HEK293 (cell line): ENCODE measurements around the gene SHLD2.

ENCODE experiments used
- AEBP2 ChIP-seq: fragments of 450-650 bp; formaldehyde crosslinking; IDR thresholded peaks from 2 replicates; pipeline ENCODE4 v1.5.1; 2016; ENCODE audit warnings: missing biosample characterization, missing genetic modification characterization, borderline replicate concordance
- BCL11B ChIP-seq: fragments of 450-650 bp; formaldehyde crosslinking; IDR thresholded peaks from 2 replicates; pipeline ENCODE4 v1.5.1; 2016; ENCODE audit warnings: low read depth, missing biosample characterization, missing genetic modification characterization
- ELK4 ChIP-seq: IDR thresholded peaks from 2 replicates; pipeline ENCODE4 v1.6.1; 2011; ENCODE audit warnings: mild to moderate bottlenecking, low read depth, low read length, borderline replicate concordance
- KLF17 ChIP-seq: fragments of 450-650 bp; formaldehyde crosslinking; IDR thresholded peaks from 2 replicates; pipeline ENCODE4 v1.5.1; 2016; ENCODE audit warnings: missing biosample characterization, missing genetic modification characterization
- KLF8 ChIP-seq: fragments of 450-650 bp; formaldehyde crosslinking; IDR thresholded peaks from 2 replicates; pipeline ENCODE4 v1.5.1; 2016; ENCODE audit warnings: missing biosample characterization, missing genetic modification characterization
- PRDM4 ChIP-seq: fragments of 450-650 bp; formaldehyde crosslinking; IDR thresholded peaks from 2 replicates; pipeline ENCODE4 v1.5.1; 2017; ENCODE audit warnings: missing biosample characterization, missing genetic modification characterization
- TRIM28 ChIP-seq: IDR thresholded peaks from 2 replicates; pipeline ENCODE4 v1.6.1; 2011; ENCODE audit warnings: low read length, control low read depth, borderline replicate concordance
- YY1 ChIP-seq: fragments of 450-650 bp; formaldehyde crosslinking; IDR thresholded peaks from 2 replicates; pipeline ENCODE4 v1.5.1; 2018; ENCODE audit warnings: missing biosample characterization, missing genetic modification characterization
- YY2 ChIP-seq: fragments of 450-650 bp; formaldehyde crosslinking; IDR thresholded peaks from 2 replicates; pipeline ENCODE4 v1.5.1; 2016; ENCODE audit warnings: missing biosample characterization, missing genetic modification characterization
- ZBTB1 ChIP-seq: fragments of 450-650 bp; formaldehyde crosslinking; IDR thresholded peaks from 2 replicates; pipeline ENCODE4 v1.5.1; 2016; ENCODE audit warnings: missing biosample characterization, missing genetic modification characterization
- ZBTB7A ChIP-seq: fragments of 450-650 bp; formaldehyde crosslinking; IDR thresholded peaks from 2 replicates; pipeline ENCODE4 v1.5.1; 2016; ENCODE audit warnings: low read depth, missing biosample characterization, missing genetic modification characterization
- ZNF16 ChIP-seq: fragments of 450-650 bp; formaldehyde crosslinking; IDR thresholded peaks from 2 replicates; pipeline ENCODE4 v1.5.1; 2016; ENCODE audit warnings: low read depth, missing biosample characterization, missing genetic modification characterization
- ZNF19 ChIP-seq: fragments of 450-650 bp; formaldehyde crosslinking; IDR thresholded peaks from 2 replicates; pipeline ENCODE4; 2016; ENCODE audit warnings: missing biosample characterization, missing genetic modification characterization, low read depth
- ZNF202 ChIP-seq: fragments of 450-650 bp; formaldehyde crosslinking; IDR thresholded peaks from 2 replicates; pipeline ENCODE4 v1.5.1; 2016; ENCODE audit warnings: missing biosample characterization, missing genetic modification characterization, borderline replicate concordance
- ZNF239 ChIP-seq: fragments of 450-650 bp; formaldehyde crosslinking; IDR thresholded peaks from 2 replicates; pipeline ENCODE4 v1.5.1; 2016; ENCODE audit warnings: missing biosample characterization, missing genetic modification characterization
- ZNF26 ChIP-seq: fragments of 450-650 bp; formaldehyde crosslinking; IDR thresholded peaks from 2 replicates; pipeline ENCODE4 v1.5.1; 2016; ENCODE audit warnings: missing biosample characterization, missing genetic modification characterization
- ZNF280D ChIP-seq: fragments of 450-650 bp; formaldehyde crosslinking; IDR thresholded peaks from 2 replicates; pipeline ENCODE4 v1.5.1; 2016; ENCODE audit warnings: missing biosample characterization, missing genetic modification characterization
- ZNF416 ChIP-seq: fragments of 450-650 bp; formaldehyde crosslinking; IDR thresholded peaks from 2 replicates; pipeline ENCODE4 v1.5.1; 2016; ENCODE audit warnings: missing biosample characterization, missing genetic modification characterization
- ZNF501 ChIP-seq: fragments of 450-650 bp; formaldehyde crosslinking; IDR thresholded peaks from 2 replicates; pipeline ENCODE4 v1.5.1; 2016; ENCODE audit warnings: missing biosample characterization, missing genetic modification characterization
- ZNF513 ChIP-seq: fragments of 450-650 bp; IDR thresholded peaks from 2 replicates; pipeline ENCODE4 v1.5.1; 2018; ENCODE audit warnings: missing biosample characterization, missing genetic modification characterization
- ZNF623 ChIP-seq: fragments of 450-650 bp; formaldehyde crosslinking; IDR thresholded peaks from 2 replicates; pipeline ENCODE4 v1.5.1; 2016; ENCODE audit warnings: missing biosample characterization, missing genetic modification characterization
- ZNF645 ChIP-seq: fragments of 450-650 bp; formaldehyde crosslinking; IDR thresholded peaks from 2 replicates; pipeline ENCODE4; 2016; ENCODE audit warnings: missing biosample characterization, missing genetic modification characterization
- ZNF843 ChIP-seq: fragments of 450-650 bp; formaldehyde crosslinking; IDR thresholded peaks from 2 replicates; pipeline ENCODE4 v1.5.1; 2016; ENCODE audit warnings: missing biosample characterization, missing genetic modification characterization
- ZSCAN18 ChIP-seq: fragments of 450-650 bp; formaldehyde crosslinking; IDR thresholded peaks from 2 replicates; pipeline ENCODE4 v1.5.1; 2016; ENCODE audit warnings: missing biosample characterization, missing genetic modification characterization

SHLD2 gene

GRCh38 chr10:87093632-87094372 is 1.2 kb upstream of the SHLD2 start (continued):
- TF ChIP-seq YY2 (tag by site-specific recombination) (no peak), ZNF19 (tag by site-specific recombination) (no peak), KLF17 (tag by site-specific recombination) (peak; percentile 36; the same call in 1 of the 2 replicates), ZNF239 (tag by site-specific recombination) (no peak), ZNF202 (tag by site-specific recombination) (no peak), ZNF513 (tag by site-specific recombination) (no peak), KLF8 (tag by site-specific recombination) (peak; percentile 33; the same call in 1 of the 2 replicates), ZNF623 (tag by site-specific recombination) (no peak), ELK4 (no peak), PRDM4 (no peak), ZNF416 (tag by site-specific recombination) (no peak), ZNF843 (tag by site-specific recombination) (no peak), ZNF645 (tag by site-specific recombination) (no peak), ZBTB7A (tag by site-specific recombination) (no peak), YY1 (tag by site-specific recombination) (no peak), ZNF26 (tag by site-specific recombination) (no peak), AEBP2 (tag by site-specific recombination) (no peak), ZNF280D (tag by site-specific recombination) (no peak), ZSCAN18 (tag by site-specific recombination) (no peak), ZNF501 (tag by site-specific recombination) (no peak), TRIM28 (no peak), ZBTB1 (no peak), ZNF16 (tag by site-specific recombination) (no peak), BCL11B (no peak)
